Epithelial cell of esophagus (primary cell): ENCODE measurements around the gene ESR1.
"Not testable (repeated sequence)": the region's sequence is repeated elsewhere in the genome, so short reads cannot be mapped to it uniquely, and the experiment has no call there.

Experiments used
- DNase-seq: peaks from one replicate; pipeline ENCODE4 v3.0.0; 2010; ENCODE audit warnings: low read depth
- H3K4me3 ChIP-seq: 2 replicates; pipeline ENCODE4 v1.5.1; 2011; ENCODE audit warnings: mild to moderate bottlenecking, low read length, control low read depth
- TF ChIP-seq, protein P1 (sequence below): IDR thresholded peaks from 2 replicates; pipeline ENCODE4 v1.5.1; 2011; ENCODE audit warnings: low read depth, mild to moderate bottlenecking, low read length, control low read depth, inconsistent platforms; ENCODE audit not compliant: insufficient read depth; ENCODE audit errors: missing control alignments

The ESR1 gene

DNA sequence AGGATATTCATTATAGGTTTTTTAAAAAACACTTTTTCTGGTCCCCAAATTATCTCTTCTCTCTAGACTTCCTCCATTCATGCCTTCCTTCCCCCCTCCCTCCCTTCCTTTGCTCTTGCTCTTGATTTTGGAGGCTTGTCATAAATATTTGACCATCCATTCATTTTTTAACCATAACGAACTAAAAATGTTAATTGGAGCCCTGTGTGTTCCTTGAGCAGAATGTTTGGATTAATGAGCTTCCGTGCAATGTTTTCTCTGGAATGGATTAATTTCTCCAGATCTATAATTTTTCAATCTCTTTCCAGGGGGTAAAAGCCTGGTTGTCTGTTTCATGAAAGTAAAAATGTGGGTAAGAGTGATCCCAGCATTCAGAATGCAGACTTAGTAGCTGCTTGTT is 155.5 kb downstream of the ESR1 start:
- TF ChIP-seq, protein P1, sequence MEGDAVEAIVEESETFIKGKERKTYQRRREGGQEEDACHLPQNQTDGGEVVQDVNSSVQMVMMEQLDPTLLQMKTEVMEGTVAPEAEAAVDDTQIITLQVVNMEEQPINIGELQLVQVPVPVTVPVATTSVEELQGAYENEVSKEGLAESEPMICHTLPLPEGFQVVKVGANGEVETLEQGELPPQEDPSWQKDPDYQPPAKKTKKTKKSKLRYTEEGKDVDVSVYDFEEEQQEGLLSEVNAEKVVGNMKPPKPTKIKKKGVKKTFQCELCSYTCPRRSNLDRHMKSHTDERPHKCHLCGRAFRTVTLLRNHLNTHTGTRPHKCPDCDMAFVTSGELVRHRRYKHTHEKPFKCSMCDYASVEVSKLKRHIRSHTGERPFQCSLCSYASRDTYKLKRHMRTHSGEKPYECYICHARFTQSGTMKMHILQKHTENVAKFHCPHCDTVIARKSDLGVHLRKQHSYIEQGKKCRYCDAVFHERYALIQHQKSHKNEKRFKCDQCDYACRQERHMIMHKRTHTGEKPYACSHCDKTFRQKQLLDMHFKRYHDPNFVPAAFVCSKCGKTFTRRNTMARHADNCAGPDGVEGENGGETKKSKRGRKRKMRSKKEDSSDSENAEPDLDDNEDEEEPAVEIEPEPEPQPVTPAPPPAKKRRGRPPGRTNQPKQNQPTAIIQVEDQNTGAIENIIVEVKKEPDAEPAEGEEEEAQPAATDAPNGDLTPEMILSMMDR, result no peak
- H3K4me3 ChIP-seq, result no peak overlapping the region
- DNase-seq, result no peak

DNA sequence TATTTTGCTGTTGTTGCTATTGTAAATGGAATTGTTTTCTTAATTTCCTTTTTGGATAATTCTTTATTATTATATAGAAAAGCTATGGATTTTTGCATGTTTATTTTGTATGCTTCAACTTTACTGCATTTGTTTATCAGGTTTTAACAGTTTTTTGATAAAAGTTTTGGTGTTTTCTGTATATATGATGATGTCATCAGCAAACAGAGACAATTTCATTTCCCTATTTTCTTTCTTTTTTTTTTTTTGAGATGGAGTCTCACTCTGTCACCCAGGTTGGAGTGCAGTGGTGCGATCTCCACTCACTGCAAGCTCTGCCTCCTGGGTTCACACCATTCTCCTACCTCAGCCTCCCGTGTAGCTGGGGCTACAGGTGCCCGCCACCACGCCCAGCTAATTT is 156.9 kb downstream of the ESR1 start:
- not testable (repeated sequence) for H3K4me3 ChIP-seq, DNase-seq

DNA sequence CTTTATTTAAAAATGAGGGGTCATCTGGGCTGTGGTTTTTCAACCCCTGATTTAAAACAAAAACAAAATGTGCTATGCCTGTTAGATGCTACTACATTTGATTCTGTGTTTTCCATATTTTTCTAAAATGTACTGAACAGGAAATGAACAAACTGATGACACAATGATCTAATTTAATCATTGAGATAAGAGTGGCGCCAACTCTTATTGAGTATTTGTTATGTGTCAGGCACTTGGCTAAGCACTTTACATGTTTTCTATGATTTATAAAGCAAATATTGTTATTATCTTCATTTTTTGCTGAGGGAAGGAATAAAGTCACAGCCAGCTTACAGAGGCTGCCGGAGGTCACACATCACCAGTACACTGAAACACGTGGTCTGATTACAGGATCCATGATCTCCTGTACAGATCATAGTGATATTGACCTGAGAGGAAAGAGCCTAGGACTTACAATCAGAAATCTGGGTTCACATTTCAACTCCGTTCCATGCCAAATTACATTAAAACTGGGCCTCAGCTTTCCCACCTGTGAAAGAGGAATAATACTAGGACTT is 166.7 kb downstream of the ESR1 start:
- DNase-seq, result no peak
- TF ChIP-seq, protein P1, result no peak
- H3K4me3 ChIP-seq, result no peak overlapping the region

DNA sequence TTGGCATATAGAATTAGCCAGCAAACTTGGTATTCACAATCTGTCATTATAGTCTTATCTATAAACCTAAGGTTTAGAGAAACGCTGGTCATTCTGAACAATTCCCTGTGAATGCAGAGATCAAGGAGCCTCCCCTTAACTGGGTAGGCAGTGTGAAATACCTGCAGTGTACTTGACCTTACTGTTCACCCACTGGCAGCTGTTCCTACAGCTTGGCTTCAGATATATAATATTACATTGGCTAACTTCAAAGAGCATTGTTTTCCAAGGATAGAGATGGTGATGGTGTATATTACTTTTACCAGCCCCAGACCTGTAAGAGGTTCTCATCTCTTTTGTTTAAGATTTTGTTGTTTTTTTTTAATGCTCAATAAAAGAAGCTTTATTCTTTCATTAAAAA is 168.3 kb downstream of the ESR1 start:
- TF ChIP-seq, protein P1, result no peak
- H3K4me3 ChIP-seq, result no peak overlapping the region
- DNase-seq, result no peak

DNA sequence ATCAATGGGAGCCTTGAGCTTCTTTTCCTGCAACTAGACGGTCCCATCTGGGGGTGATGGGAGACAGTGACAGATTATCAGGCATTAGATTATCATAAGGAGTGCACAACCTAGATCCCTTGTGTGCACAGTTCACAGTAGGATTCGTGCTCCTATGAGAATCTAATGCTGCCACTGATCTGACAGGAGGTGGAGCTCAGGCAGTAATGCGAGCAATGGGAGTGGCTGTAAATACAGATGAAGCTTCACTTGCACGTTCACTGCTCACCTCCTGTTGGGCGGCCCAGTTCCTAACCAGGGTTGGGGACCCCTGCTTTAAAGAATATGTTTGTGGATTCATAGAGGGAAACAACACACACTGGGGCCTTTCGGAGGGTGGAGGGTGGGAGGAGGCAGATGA is 180.7 kb downstream of the ESR1 start:
- peak; percentile 18 for DNase-seq
- not testable (repeated sequence) for H3K4me3 ChIP-seq

DNA sequence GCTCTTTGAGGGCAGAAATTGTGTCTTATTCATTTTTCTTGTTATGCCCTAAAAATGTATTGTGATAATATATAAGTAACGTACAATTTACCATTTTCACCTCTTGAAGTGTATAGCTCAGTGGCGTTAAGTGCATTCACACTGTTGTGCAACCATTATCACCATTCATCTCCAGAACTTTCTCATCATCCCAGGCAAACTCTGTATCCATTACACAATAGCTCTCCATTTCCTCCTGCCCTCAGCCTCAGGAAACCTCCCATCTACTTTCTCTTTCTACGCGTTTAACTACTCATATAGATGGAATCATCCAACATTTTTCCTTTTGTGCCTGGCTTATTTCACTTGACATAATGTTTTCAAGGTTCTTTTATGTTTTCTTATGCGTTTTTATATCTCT is 184.6 kb downstream of the ESR1 start:
- no peak overlapping the region for H3K4me3 ChIP-seq
- peak; percentile 15 for DNase-seq
- TF ChIP-seq, protein P1, result no peak

DNA sequence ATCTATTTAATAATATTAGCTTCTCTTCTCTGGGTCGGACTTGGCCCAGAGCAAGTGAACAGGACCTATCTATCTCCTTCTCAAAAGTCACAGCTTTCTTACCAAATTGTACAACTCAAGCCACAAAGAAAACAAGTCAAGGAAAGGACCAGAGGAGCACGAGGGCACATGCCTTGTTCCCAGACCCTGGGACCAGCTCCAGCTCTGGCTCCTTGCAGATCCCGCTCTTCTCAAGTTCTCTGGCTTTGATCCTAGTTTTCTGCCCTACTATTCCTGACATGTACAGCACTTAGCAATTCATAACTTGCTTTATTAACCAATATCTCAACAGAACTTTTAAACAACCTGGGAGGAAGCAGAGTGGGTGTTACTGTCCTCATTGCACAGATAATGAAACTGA is 185.9 kb downstream of the ESR1 start:
- TF ChIP-seq, protein P1, result no peak
- no peak for DNase-seq
- no peak overlapping the region for H3K4me3 ChIP-seq

DNA sequence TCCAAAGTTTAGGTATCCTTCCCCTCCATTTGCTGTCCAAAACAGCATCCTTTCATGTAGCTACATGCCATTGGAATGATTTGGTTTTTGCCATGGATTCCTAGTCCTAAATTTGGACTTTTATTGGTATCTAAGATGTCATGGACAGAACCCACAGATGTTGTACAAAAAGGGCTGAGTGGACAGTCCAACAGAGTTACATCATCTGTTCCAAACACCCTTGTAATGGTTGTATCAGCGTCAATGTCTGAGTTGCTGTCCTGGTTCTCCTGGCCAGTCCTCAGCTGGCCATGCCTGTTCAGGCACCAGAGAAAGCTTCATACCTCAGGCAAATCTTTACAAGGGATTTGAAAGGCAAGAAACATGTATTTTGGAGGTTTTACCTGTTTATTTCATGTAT is 191.3 kb downstream of the ESR1 start:
- TF ChIP-seq, protein P1, result no peak
- no peak for DNase-seq
- H3K4me3 ChIP-seq, result no peak overlapping the region
